HEK293 (cell line): ENCODE measurements around the gene IL3RA.
"Not testable (repeated sequence)": the region's sequence is repeated elsewhere in the genome, so short reads cannot be mapped to it uniquely, and the experiment has no call there.

Source experiments
- CTCF ChIP-seq: fragments of 450-650 bp; formaldehyde crosslinking; IDR thresholded peaks from 2 replicates; pipeline ENCODE4 v1.5.1; 2016; ENCODE audit warnings: missing biosample characterization, missing genetic modification characterization
- TCF7L2 ChIP-seq: IDR thresholded peaks from 2 replicates; pipeline ENCODE4 v1.6.1; 2011; ENCODE audit warnings: low read depth, mild to moderate bottlenecking, inconsistent platforms, low read length, moderate library complexity, borderline replicate concordance
- ZBTB10 ChIP-seq: fragments of 450-650 bp; formaldehyde crosslinking; IDR thresholded peaks from 2 replicates; pipeline ENCODE4 v1.5.1; 2016; ENCODE audit warnings: missing biosample characterization, missing genetic modification characterization
- ZNF274 ChIP-seq, 2 experiments: fragments of 200-500 bp in 1 of 2; fragments of 450-650 bp in 1 of 2; sonication (Bioruptor generic) in 1 of 2; formaldehyde crosslinking in 1 of 2; IDR thresholded peaks; 2 replicates each; pipeline versions ENCODE4 v1.5.1 to v1.6.1; 2014 to 2016; ENCODE audit warnings: borderline replicate concordance in 1 of 2, inconsistent platforms in 1 of 2, low read length in 1 of 2, missing biosample characterization in 1 of 2, missing genetic modification characterization in 1 of 2
- ZNF280C ChIP-seq: fragments of 450-650 bp; formaldehyde crosslinking; IDR thresholded peaks from 2 replicates; pipeline ENCODE4 v1.5.1; 2016; ENCODE audit warnings: missing biosample characterization, missing genetic modification characterization

- TF ChIP-seq ZNF274 (IDR thresholded peaks at IDR 0.05; ENCODE audit: low read length); ZNF274 (tag by site-specific recombination; IDR thresholded peaks at IDR 0.05; ENCODE audit: borderline replicate concordance); ZBTB10 (tag by site-specific recombination); CTCF; ZNF280C (tag by site-specific recombination); TCF7L2: not testable (repeated sequence)
Observed at GRCh38 chrX:1426321-1426720, 89.7 kb downstream of the IL3RA start.
